Mammary epithelial cell (primary cell): ENCODE results near the gene RRAGD.

Source experiments
- EZH2 ChIP-seq: IDR thresholded peaks from 2 replicates; pipeline ENCODE4 v1.6.1; 2012; ENCODE audit warnings: low read length, inconsistent platforms, borderline replicate concordance
- TF ChIP-seq, protein P1 (sequence below), 2 donors: IDR thresholded peaks in 1 of 2; conservative IDR thresholded peaks in 1 of 2; 2 replicates each; pipeline ENCODE4 v1.5.1; 2011 to 2012; ENCODE audit warnings: inconsistent platforms in 2 of 2, low read length in 2 of 2, mild to moderate bottlenecking in 2 of 2, control low read depth in 1 of 2, low read depth in 1 of 2; ENCODE audit not compliant: insufficient read depth in 1 of 2; ENCODE audit errors: extremely low read depth in 1 of 2

DNA sequence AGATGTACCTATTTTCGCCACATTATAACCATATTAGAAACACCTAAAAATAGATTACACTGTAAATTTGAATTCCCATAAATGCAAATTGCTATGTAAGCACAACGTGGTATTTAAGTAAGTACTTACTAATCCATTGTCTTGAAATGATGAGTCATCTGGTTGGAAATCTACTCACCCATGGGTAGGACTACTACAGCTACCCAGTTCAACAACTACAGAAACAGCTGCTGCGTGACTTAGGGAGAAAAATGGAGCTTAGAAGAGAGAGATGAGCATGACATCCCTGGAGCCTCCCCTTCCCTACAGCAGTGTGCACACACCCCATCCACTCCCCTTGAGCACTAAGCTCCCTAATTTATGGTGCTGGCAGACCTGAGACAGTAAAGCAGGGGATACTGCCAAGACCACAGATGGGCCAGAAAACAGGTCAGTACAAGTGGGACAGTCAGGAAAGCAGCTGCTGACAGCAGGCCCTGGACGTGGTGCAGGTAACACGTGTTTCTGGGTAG, 26.9 kb downstream of the RRAGD start:
- TF ChIP-seq, protein P1, sequence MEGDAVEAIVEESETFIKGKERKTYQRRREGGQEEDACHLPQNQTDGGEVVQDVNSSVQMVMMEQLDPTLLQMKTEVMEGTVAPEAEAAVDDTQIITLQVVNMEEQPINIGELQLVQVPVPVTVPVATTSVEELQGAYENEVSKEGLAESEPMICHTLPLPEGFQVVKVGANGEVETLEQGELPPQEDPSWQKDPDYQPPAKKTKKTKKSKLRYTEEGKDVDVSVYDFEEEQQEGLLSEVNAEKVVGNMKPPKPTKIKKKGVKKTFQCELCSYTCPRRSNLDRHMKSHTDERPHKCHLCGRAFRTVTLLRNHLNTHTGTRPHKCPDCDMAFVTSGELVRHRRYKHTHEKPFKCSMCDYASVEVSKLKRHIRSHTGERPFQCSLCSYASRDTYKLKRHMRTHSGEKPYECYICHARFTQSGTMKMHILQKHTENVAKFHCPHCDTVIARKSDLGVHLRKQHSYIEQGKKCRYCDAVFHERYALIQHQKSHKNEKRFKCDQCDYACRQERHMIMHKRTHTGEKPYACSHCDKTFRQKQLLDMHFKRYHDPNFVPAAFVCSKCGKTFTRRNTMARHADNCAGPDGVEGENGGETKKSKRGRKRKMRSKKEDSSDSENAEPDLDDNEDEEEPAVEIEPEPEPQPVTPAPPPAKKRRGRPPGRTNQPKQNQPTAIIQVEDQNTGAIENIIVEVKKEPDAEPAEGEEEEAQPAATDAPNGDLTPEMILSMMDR (conservative IDR thresholded peaks at IDR 0.05 in 1 of 2, IDR thresholded peaks at IDR 0.05 in 1 of 2; ENCODE audit: extremely low read depth in 1 of 2, insufficient read depth in 1 of 2, low read depth in 1 of 2, low read length in 2 of 2): no peak
- no peak for TF ChIP-seq EZH2
